Measurements from ENCODE around the gene AFAP1.

DNA sequence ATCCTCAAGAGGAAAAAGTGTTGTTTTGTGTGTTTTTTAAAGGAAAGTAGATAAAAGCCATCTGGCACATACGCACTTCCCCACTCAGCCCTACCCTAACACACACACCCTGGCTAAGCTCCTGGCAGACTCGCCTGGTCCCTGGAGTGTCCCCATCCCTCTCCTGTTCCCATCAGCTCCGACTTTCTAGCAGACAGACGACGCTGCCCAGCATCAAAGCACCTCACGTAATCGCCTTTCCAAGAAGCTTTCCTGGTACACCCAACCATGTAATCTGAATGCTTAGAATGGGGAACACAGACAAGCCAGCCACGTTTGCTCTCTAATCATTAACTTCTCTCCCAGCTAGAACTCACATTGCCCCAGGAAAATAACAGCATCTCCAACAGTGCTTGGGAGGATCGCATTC is 116.2 kb downstream of the AFAP1 start:
- no peak for TF ChIP-seq EZH2phosphoT487 (IDR thresholded peaks at IDR 0.05)
- TF ChIP-seq, protein P1, sequence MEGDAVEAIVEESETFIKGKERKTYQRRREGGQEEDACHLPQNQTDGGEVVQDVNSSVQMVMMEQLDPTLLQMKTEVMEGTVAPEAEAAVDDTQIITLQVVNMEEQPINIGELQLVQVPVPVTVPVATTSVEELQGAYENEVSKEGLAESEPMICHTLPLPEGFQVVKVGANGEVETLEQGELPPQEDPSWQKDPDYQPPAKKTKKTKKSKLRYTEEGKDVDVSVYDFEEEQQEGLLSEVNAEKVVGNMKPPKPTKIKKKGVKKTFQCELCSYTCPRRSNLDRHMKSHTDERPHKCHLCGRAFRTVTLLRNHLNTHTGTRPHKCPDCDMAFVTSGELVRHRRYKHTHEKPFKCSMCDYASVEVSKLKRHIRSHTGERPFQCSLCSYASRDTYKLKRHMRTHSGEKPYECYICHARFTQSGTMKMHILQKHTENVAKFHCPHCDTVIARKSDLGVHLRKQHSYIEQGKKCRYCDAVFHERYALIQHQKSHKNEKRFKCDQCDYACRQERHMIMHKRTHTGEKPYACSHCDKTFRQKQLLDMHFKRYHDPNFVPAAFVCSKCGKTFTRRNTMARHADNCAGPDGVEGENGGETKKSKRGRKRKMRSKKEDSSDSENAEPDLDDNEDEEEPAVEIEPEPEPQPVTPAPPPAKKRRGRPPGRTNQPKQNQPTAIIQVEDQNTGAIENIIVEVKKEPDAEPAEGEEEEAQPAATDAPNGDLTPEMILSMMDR (IDR thresholded peaks at IDR 0.05) = no peak

All from neural progenitor cell (in vitro differentiated cells).